ENCODE data around the gene NBL1.
A peak's percentile ranks its signal among the peaks of the same experiment; 100 is the strongest.

Gene NBL1

GRCh38 chr1:19622204-19622603, 21.9 kb upstream of the NBL1 start:
- no CpG with 5 or more reads among the region's 1 CpG for WGBS
- no peak overlapping the region for H2BK5ac ChIP-seq (ENCODE audit: low read depth, low read length, poor library complexity, severe bottlenecking)
- H3K27me3 ChIP-seq (ENCODE audit: control insufficient read depth in 1 of 2, insufficient read depth in 1 of 2, low read length in 2 of 2) = no peaks in the 10 kb centered on the region
- peak overlapping the region in 1 of 2 experiments; percentile 12 for H3K4me3 ChIP-seq (ENCODE audit: insufficient read depth in 1 of 2, low read depth in 1 of 2, low read length in 2 of 2)
- H3K4me2 ChIP-seq (ENCODE audit: low read length, poor library complexity, severe bottlenecking) = no peak overlapping the region
- no peak overlapping the region for H2BK15ac ChIP-seq (ENCODE audit: low read depth, poor library complexity, severe bottlenecking)
- no peak overlapping the region for H4K91ac ChIP-seq (ENCODE audit: low read length)
- peaks cover 10% of the 10 kb centered on the region for H3K4me1 ChIP-seq (ENCODE audit: control insufficient read depth, insufficient read depth, low read depth, low read length)
- no peak overlapping the region for H3K18ac ChIP-seq (ENCODE audit: low read depth in 1 of 2, low read length in 2 of 2)
- H3K9ac ChIP-seq (ENCODE audit: low read length) = peak overlapping the region; percentile 63
- peaks cover 13 to 57% of the 10 kb centered on the region in 2 experiments for H3K36me3 ChIP-seq (ENCODE audit: control insufficient read depth in 1 of 2, insufficient read depth in 2 of 2, low read depth in 1 of 2, low read length in 2 of 2)
- no peak overlapping the region for H2AFZ ChIP-seq (ENCODE audit: low read depth, low read length)
- H3K14ac ChIP-seq (ENCODE audit: low read length in 2 of 2) = no peak overlapping the region
- no peak overlapping the region for H2AK5ac ChIP-seq (ENCODE audit: low read length, severe bottlenecking)
- peak overlapping the region; percentile 93 for H3K27ac ChIP-seq (ENCODE audit: low read length, poor library complexity, severe bottlenecking)
- no peaks in the 10 kb centered on the region for H3K9me3 ChIP-seq (ENCODE audit: control insufficient read depth, low read length)
- H3K79me1 ChIP-seq (replicated peaks; ENCODE audit: low read length, poor library complexity, severe bottlenecking) = peaks cover 20% of the 10 kb centered on the region
- no peak overlapping the region for H4K8ac ChIP-seq (ENCODE audit: low read length)
- H2BK12ac ChIP-seq (ENCODE audit: low read length in 2 of 2) = no peak overlapping the region
- no peak overlapping the region for H2BK120ac ChIP-seq (ENCODE audit: low read depth, low read length)
- H3K4ac ChIP-seq (ENCODE audit: low read depth in 1 of 2, low read length in 2 of 2) = no peak overlapping the region
- no peak for DNase-seq
- no peak overlapping the region for H3K23ac ChIP-seq (ENCODE audit: low read length in 2 of 2)

- Histone ChIP-seq H3K27ac (ENCODE audit: low read length, poor library complexity, severe bottlenecking) (peak overlapping the region; percentile 94), H3K4me3 (ENCODE audit: insufficient read depth in 1 of 2, low read depth in 1 of 2, low read length in 2 of 2) (no peak overlapping the region), H3K4me2 (ENCODE audit: low read length, poor library complexity, severe bottlenecking) (no peak overlapping the region), H3K23ac (ENCODE audit: low read length in 2 of 2) (no peak overlapping the region), H3K4ac (ENCODE audit: low read depth in 1 of 2, low read length in 2 of 2) (no peak overlapping the region), H4K91ac (ENCODE audit: low read length) (no peak overlapping the region), H3K18ac (ENCODE audit: low read depth in 1 of 2, low read length in 2 of 2) (no peak overlapping the region), H3K9me3 (ENCODE audit: control insufficient read depth, low read length) (no peaks in the 10 kb centered on the region), H2BK15ac (ENCODE audit: low read depth, poor library complexity, severe bottlenecking) (no peak overlapping the region), H3K79me1 (replicated peaks; ENCODE audit: low read length, poor library complexity, severe bottlenecking) (peaks cover 25% of the 10 kb centered on the region), H3K9ac (ENCODE audit: low read length) (no peak overlapping the region), H2AFZ (ENCODE audit: low read depth, low read length) (no peak overlapping the region), H3K36me3 (ENCODE audit: control insufficient read depth in 1 of 2, insufficient read depth in 2 of 2, low read depth in 1 of 2, low read length in 2 of 2) (peaks cover 21 to 55% of the 10 kb centered on the region in 2 experiments), H3K14ac (ENCODE audit: low read length in 2 of 2) (no peak overlapping the region), H4K8ac (ENCODE audit: low read length) (no peak overlapping the region), H3K4me1 (ENCODE audit: control insufficient read depth, insufficient read depth, low read depth, low read length) (peaks cover 7% of the 10 kb centered on the region), H2AK5ac (ENCODE audit: low read length, severe bottlenecking) (no peak overlapping the region), H2BK120ac (ENCODE audit: low read depth, low read length) (no peak overlapping the region), H2BK5ac (ENCODE audit: low read depth, low read length, poor library complexity, severe bottlenecking) (no peak overlapping the region), H2BK12ac (ENCODE audit: low read length in 2 of 2) (no peak overlapping the region), H3K27me3 (ENCODE audit: control insufficient read depth in 1 of 2, insufficient read depth in 1 of 2, low read length in 2 of 2) (no peaks in the 10 kb centered on the region)
- WGBS = 90% methylated on average over 2 of the region's 3 CpGs
- DNase-seq = no peak
Observed at GRCh38 chr1:19623523-19623922, 20.6 kb upstream of the NBL1 start.

- no peak overlapping the region for H3K4ac ChIP-seq (ENCODE audit: low read depth in 1 of 2, low read length in 2 of 2)
- H3K36me3 ChIP-seq (ENCODE audit: control insufficient read depth in 1 of 2, insufficient read depth in 2 of 2, low read depth in 1 of 2, low read length in 2 of 2) = peaks cover 29 to 65% of the 10 kb centered on the region in 2 experiments
- no peak overlapping the region for H4K91ac ChIP-seq (ENCODE audit: low read length)
- H2AFZ ChIP-seq (ENCODE audit: low read depth, low read length) = no peak overlapping the region
- H3K27ac ChIP-seq (ENCODE audit: low read length, poor library complexity, severe bottlenecking) = no peak overlapping the region
- H2BK120ac ChIP-seq (ENCODE audit: low read depth, low read length) = no peak overlapping the region
- H2BK12ac ChIP-seq (ENCODE audit: low read length in 2 of 2) = no peak overlapping the region
- no peak overlapping the region for H3K18ac ChIP-seq (ENCODE audit: low read depth in 1 of 2, low read length in 2 of 2)
- no peak overlapping the region for H3K9ac ChIP-seq (ENCODE audit: low read length)
- no peak overlapping the region for H3K4me3 ChIP-seq (ENCODE audit: insufficient read depth in 1 of 2, low read depth in 1 of 2, low read length in 2 of 2)
- WGBS = 96% methylated on average over 8 of the region's 8 CpGs
- no peak overlapping the region for H2AK5ac ChIP-seq (ENCODE audit: low read length, severe bottlenecking)
- no peaks in the 10 kb centered on the region for H3K27me3 ChIP-seq (ENCODE audit: control insufficient read depth in 1 of 2, insufficient read depth in 1 of 2, low read length in 2 of 2)
- no peak overlapping the region for H2BK15ac ChIP-seq (ENCODE audit: low read depth, poor library complexity, severe bottlenecking)
- no peak overlapping the region for H3K23ac ChIP-seq (ENCODE audit: low read length in 2 of 2)
- H3K4me2 ChIP-seq (ENCODE audit: low read length, poor library complexity, severe bottlenecking) = no peak overlapping the region
- peaks cover 29% of the 10 kb centered on the region for H3K79me1 ChIP-seq (replicated peaks; ENCODE audit: low read length, poor library complexity, severe bottlenecking)
- no peak overlapping the region for H4K8ac ChIP-seq (ENCODE audit: low read length)
- peaks cover 5% of the 10 kb centered on the region for H3K4me1 ChIP-seq (ENCODE audit: control insufficient read depth, insufficient read depth, low read depth, low read length)
- no peak overlapping the region for H2BK5ac ChIP-seq (ENCODE audit: low read depth, low read length, poor library complexity, severe bottlenecking)
- DNase-seq = no peak
- no peaks in the 10 kb centered on the region for H3K9me3 ChIP-seq (ENCODE audit: control insufficient read depth, low read length)
- no peak overlapping the region for H3K14ac ChIP-seq (ENCODE audit: low read length in 2 of 2)
Observed at GRCh38 chr1:19625291-19625937, 18.7 kb upstream of the NBL1 start.

- WGBS = 94% methylated on average over 3 of the region's 3 CpGs
- no peak for DNase-seq
- H3K79me1 ChIP-seq (replicated peaks; ENCODE audit: low read length, poor library complexity, severe bottlenecking) = peaks cover 26% of the 10 kb centered on the region
- no peak overlapping the region for H3K18ac ChIP-seq (ENCODE audit: low read depth in 1 of 2, low read length in 2 of 2)
- no peak overlapping the region for H2BK15ac ChIP-seq (ENCODE audit: low read depth, poor library complexity, severe bottlenecking)
- H3K27ac ChIP-seq (ENCODE audit: low read length, poor library complexity, severe bottlenecking) = no peak overlapping the region
- peaks cover 1% of the 10 kb centered on the region for H3K4me1 ChIP-seq (ENCODE audit: control insufficient read depth, insufficient read depth, low read depth, low read length)
- no peaks in the 10 kb centered on the region for H3K9me3 ChIP-seq (ENCODE audit: control insufficient read depth, low read length)
- peaks cover 29 to 66% of the 10 kb centered on the region in 2 experiments for H3K36me3 ChIP-seq (ENCODE audit: control insufficient read depth in 1 of 2, insufficient read depth in 2 of 2, low read depth in 1 of 2, low read length in 2 of 2)
- no peak overlapping the region for H4K91ac ChIP-seq (ENCODE audit: low read length)
- no peak overlapping the region for H3K4me3 ChIP-seq (ENCODE audit: insufficient read depth in 1 of 2, low read depth in 1 of 2, low read length in 2 of 2)
- no peak overlapping the region for H3K14ac ChIP-seq (ENCODE audit: low read length in 2 of 2)
- no peak overlapping the region for H2BK120ac ChIP-seq (ENCODE audit: low read depth, low read length)
- H3K27me3 ChIP-seq (ENCODE audit: control insufficient read depth in 1 of 2, insufficient read depth in 1 of 2, low read length in 2 of 2) = no peaks in the 10 kb centered on the region
- no peak overlapping the region for H3K4me2 ChIP-seq (ENCODE audit: low read length, poor library complexity, severe bottlenecking)
- H3K23ac ChIP-seq (ENCODE audit: low read length in 2 of 2) = no peak overlapping the region
- no peak overlapping the region for H4K8ac ChIP-seq (ENCODE audit: low read length)
- H2AK5ac ChIP-seq (ENCODE audit: low read length, severe bottlenecking) = no peak overlapping the region
- no peak overlapping the region for H2BK12ac ChIP-seq (ENCODE audit: low read length in 2 of 2)
- no peak overlapping the region for H2BK5ac ChIP-seq (ENCODE audit: low read depth, low read length, poor library complexity, severe bottlenecking)
- no peak overlapping the region for H3K9ac ChIP-seq (ENCODE audit: low read length)
- H2AFZ ChIP-seq (ENCODE audit: low read depth, low read length) = no peak overlapping the region
- no peak overlapping the region for H3K4ac ChIP-seq (ENCODE audit: low read depth in 1 of 2, low read length in 2 of 2)
Observed at GRCh38 chr1:19628879-19629278, 15.2 kb upstream of the NBL1 start.
